Vagina (tissue), 2 donors: Measurements from ENCODE around the gene KRTAP5-10.

ENCODE experiments used
- CTCF ChIP-seq, 3 experiments: fragments of 450-650 bp in 2 of 3; fragments of 200-600 bp in 1 of 3; sonication (generic) in 1 of 3; IDR thresholded peaks; one replicate each; pipeline ENCODE4 v1.5.1; 2017 to 2019; ENCODE audit warnings: antibody characterized with exemption in 3 of 3, mild to moderate bottlenecking in 2 of 3, moderate library complexity in 2 of 3
- POLR2A ChIP-seq, 2 donors: fragments of 450-650 bp; IDR thresholded peaks; one replicate each; pipeline ENCODE4 v1.6.1; 2017; ENCODE audit warnings: antibody characterized with exemption in 2 of 2, mild to moderate bottlenecking in 2 of 2, moderate library complexity in 2 of 2
- POLR2AphosphoS5 ChIP-seq, 2 donors: sonication (generic); formaldehyde crosslinking; IDR thresholded peaks; one replicate each; pipeline ENCODE4 v1.9.0; 2017; ENCODE audit warnings: antibody characterized with exemption in 2 of 2, mild to moderate bottlenecking in 2 of 2, low read depth in 1 of 2; ENCODE audit not compliant: insufficient read depth in 1 of 2

- TF ChIP-seq CTCF (IDR thresholded peaks at IDR 0.05): no peak
- TF ChIP-seq POLR2A (IDR thresholded peaks at IDR 0.05): no peak
- TF ChIP-seq POLR2AphosphoS5 (IDR thresholded peaks at IDR 0.05; ENCODE audit: insufficient read depth in 1 of 2, low read depth in 1 of 2): no peak
These were observed 9.3 kb upstream of the KRTAP5-10 start for GRCh38 chr11:71556018-71556417.
